K562 (cell line): ENCODE data around the gene ANKRD13D. TPM values are rescaled to one million over a fixed set of nuclear protein-coding genes. Genes with fewer than 3 reads are reported as not detected.

ENCODE experiments used
- EWSR1 ChIP-seq: fragments of 450-650 bp; IDR thresholded peaks from 2 replicates; pipeline ENCODE4 v1.6.1; 2018; ENCODE audit warnings: borderline replicate concordance, mild to moderate bottlenecking, low read depth, moderate library complexity; ENCODE audit not compliant: partially characterized antibody
- HNRNPK ChIP-seq: fragments of 200-400 bp; formaldehyde crosslinking; IDR thresholded peaks from one replicate; pipeline ENCODE4 v1.6.1; 2018; ENCODE audit warnings: mild to moderate bottlenecking, low read depth, low read length; ENCODE audit not compliant: poor library complexity, severe bottlenecking
- MAZ ChIP-seq, 2 experiments: fragments of 450-650 bp in 1 of 2; sonication (generic) in 1 of 2; formaldehyde crosslinking; IDR thresholded peaks in 1 of 2; conservative IDR thresholded peaks in 1 of 2; 2 replicates each; pipeline versions ENCODE4 v1.4.0 to v1.5.0; 2020; ENCODE audit warnings: mild to moderate bottlenecking in 1 of 2, missing genetic modification reagents in 1 of 2
- NEUROD1 ChIP-seq: fragments of 150-350 bp; IDR thresholded peaks from 2 replicates; pipeline ENCODE4 v1.6.1; 2014; ENCODE audit warnings: borderline replicate concordance, low read length, low read depth; ENCODE audit not compliant: partially characterized antibody
- RNF219 ChIP-seq: fragments of 250-450 bp; sonication (Bioruptor Pico); IDR thresholded peaks from 2 replicates; pipeline ENCODE4 v1.5.0; 2022; ENCODE audit warnings: mild to moderate bottlenecking
- SAP30 ChIP-seq: fragments of 200-600 bp; sonication (generic); IDR thresholded peaks from 2 replicates; pipeline ENCODE4 v1.6.1; 2012; ENCODE audit warnings: borderline replicate concordance, low read depth, mild to moderate bottlenecking, moderate library complexity, low read length, control low read depth, inconsistent platforms; ENCODE audit not compliant: insufficient read depth, poor library complexity, severe bottlenecking
- SREBF1 ChIP-seq: fragments of 150-350 bp; IDR thresholded peaks from 2 replicates; pipeline ENCODE4 v1.6.1; 2014; ENCODE audit warnings: antibody characterized with exemption, low read depth, low read length, borderline replicate concordance
- SRSF1 ChIP-seq: fragments of 200-400 bp; formaldehyde crosslinking; IDR thresholded peaks from 2 replicates; pipeline ENCODE4 v1.6.1; 2017; ENCODE audit warnings: mild to moderate bottlenecking, low read depth, low read length, moderate library complexity
- STAT6 ChIP-seq: sonication (generic); formaldehyde crosslinking; IDR thresholded peaks from 2 replicates; pipeline ENCODE4 v1.8.1; 2023; ENCODE audit warnings: mild to moderate bottlenecking, missing genetic modification reagents
- TCF3 ChIP-seq: sonication (generic); formaldehyde crosslinking; IDR thresholded peaks from 2 replicates; pipeline ENCODE4 v1.4.0; 2020; ENCODE audit warnings: mild to moderate bottlenecking, missing genetic modification reagents
- TCF7 ChIP-seq: sonication (generic); IDR thresholded peaks from 2 replicates; pipeline ENCODE4 v1.6.1; 2016; ENCODE audit warnings: antibody characterized with exemption, borderline replicate concordance
- ZNF263 ChIP-seq: sonication (generic); formaldehyde crosslinking; IDR thresholded peaks from 2 replicates; pipeline ENCODE4 v1.8.0; 2022; ENCODE audit warnings: mild to moderate bottlenecking, missing genetic modification reagents, borderline replicate concordance
- ZNF717 ChIP-seq: fragments of 250-450 bp; sonication (Bioruptor Pico); IDR thresholded peaks from 2 replicates; pipeline ENCODE4 v1.5.0; 2021
- polyA plus RNA-seq, 8 experiments: library from polyadenylated mRNA; depleted of rRNA in 4 of 8; stranded (reverse) in 5 of 8; unstranded in 3 of 8; fragments of >200 nt; fragmentation: Nextera tagmentation in 2 of 8; fragmentation: Illumina TruSeq in 1 of 8; extraction: Ambion mirVana in 2 of 8; extraction: Trizol in 1 of 8; gene quantifications; 2 replicates each; pipeline versions ENCODE4 v1.2.1 to v1.2.3, GENCODE V29; 2011 to 2014; ENCODE audit warnings: inconsistent platforms in 1 of 8, missing spikeins in 1 of 8
- total RNA-seq, 7 experiments: library from RNA; depleted of rRNA in 6 of 7; stranded (reverse); fragments of >200 nt in 6 of 7; fragmentation: Illumina TruSeq in 2 of 7; extraction: Trizol in 2 of 7; gene quantifications; 2 replicates each; pipeline versions ENCODE4 v1.2.1 to v1.2.3, GENCODE V29; 2011 to 2021; ENCODE audit warnings: low replicate concordance in 1 of 7
- TF ChIP-seq, protein P1 (sequence below): sonication (generic); formaldehyde crosslinking; IDR thresholded peaks from 2 replicates; pipeline ENCODE4 v1.8.1; 2023; ENCODE audit warnings: mild to moderate bottlenecking, missing genetic modification reagents
- TF ChIP-seq, protein P2 (sequence below): fragments of 250-450 bp; sonication (Bioruptor Pico); IDR thresholded peaks from 2 replicates; pipeline ENCODE4 v1.5.0; 2021; ENCODE audit warnings: mild to moderate bottlenecking, borderline replicate concordance
- TF ChIP-seq, protein P3 (sequence below): sonication (generic); IDR thresholded peaks from 2 replicates; pipeline ENCODE4 v1.6.1; 2016

Gene ANKRD13D
- total and polyA plus RNA-seq, 9 of the 15 experiments (the other 6 are each of a cell fraction or from before 2014, with no cell fraction given) = 0.94 to 40.9 (median 22.4) TPM

DNA sequence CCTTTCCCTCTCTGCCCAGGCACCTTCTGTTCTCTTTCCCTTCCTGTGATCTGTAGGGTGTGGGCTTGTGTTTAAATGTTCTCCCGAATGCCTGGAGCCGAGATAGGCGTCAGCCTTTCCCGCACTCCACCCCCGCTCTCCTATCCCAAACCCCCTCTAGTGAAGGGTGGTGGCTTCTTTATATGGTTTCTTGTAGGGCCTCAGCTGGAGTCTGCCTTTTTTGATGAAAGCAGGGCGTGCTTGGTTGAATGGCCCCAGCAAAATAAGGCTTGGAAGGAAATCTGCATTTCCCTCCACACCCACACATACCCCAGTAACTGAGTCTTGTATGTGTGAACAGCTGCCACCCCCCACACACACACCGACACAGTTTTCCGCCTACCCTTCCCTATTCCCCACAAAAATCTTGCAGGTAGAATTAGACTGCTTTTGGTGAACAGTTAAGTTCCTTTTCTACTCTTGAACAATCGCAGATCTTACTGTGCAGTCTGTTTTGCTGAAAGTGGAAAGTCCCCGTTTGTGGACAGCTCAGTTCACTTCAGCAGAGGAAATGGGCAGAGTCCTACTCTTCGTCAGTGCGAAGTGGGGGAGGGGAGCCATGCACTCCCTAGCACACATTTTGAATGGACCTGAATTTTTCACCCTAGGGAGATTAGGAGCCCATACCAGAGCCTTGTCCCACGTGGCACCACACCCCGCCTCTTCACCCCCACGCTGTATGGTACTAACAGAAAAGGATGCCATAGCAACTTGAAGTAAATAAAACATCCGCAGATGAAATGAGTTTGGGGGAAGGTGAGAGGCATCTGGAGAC, 48.3 kb upstream of the ANKRD13D start (continued):
- TF ChIP-seq SREBF1 (no peak), SAP30 (no peak), STAT6 (CRISPR knock-in tag) (no peak), ZNF717 (no peak), ZNF263 (CRISPR knock-in tag) (no peak), EWSR1 (no peak), TCF3 (no peak), SRSF1 (no peak), NEUROD1 (no peak), RNF219 (CRISPR knock-in tag) (no peak), MAZ (CRISPR knock-in tag; conservative IDR thresholded peaks at IDR 0.05 in 1 of 2, IDR thresholded peaks at IDR 0.05 in 1 of 2) (no peak), TCF7 (no peak), HNRNPK (no peak)
- TF ChIP-seq, protein P1, sequence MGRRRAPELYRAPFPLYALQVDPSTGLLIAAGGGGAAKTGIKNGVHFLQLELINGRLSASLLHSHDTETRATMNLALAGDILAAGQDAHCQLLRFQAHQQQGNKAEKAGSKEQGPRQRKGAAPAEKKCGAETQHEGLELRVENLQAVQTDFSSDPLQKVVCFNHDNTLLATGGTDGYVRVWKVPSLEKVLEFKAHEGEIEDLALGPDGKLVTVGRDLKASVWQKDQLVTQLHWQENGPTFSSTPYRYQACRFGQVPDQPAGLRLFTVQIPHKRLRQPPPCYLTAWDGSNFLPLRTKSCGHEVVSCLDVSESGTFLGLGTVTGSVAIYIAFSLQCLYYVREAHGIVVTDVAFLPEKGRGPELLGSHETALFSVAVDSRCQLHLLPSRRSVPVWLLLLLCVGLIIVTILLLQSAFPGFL (CRISPR knock-in tag) = no peak
- TF ChIP-seq, protein P2, sequence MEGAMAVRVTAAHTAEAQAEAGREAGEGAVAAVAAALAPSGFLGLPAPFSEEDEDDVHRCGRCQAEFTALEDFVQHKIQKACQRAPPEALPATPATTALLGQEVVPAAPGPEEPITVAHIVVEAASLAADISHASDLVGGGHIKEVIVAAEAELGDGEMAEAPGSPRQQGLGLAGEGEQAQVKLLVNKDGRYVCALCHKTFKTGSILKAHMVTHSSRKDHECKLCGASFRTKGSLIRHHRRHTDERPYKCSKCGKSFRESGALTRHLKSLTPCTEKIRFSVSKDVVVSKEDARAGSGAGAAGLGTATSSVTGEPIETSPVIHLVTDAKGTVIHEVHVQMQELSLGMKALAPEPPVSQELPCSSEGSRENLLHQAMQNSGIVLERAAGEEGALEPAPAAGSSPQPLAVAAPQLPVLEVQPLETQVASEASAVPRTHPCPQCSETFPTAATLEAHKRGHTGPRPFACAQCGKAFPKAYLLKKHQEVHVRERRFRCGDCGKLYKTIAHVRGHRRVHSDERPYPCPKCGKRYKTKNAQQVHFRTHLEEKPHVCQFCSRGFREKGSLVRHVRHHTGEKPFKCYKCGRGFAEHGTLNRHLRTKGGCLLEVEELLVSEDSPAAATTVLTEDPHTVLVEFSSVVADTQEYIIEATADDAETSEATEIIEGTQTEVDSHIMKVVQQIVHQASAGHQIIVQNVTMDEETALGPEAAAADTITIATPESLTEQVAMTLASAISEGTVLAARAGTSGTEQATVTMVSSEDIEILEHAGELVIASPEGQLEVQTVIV (CRISPR knock-in tag) = no peak
- TF ChIP-seq, protein P3, sequence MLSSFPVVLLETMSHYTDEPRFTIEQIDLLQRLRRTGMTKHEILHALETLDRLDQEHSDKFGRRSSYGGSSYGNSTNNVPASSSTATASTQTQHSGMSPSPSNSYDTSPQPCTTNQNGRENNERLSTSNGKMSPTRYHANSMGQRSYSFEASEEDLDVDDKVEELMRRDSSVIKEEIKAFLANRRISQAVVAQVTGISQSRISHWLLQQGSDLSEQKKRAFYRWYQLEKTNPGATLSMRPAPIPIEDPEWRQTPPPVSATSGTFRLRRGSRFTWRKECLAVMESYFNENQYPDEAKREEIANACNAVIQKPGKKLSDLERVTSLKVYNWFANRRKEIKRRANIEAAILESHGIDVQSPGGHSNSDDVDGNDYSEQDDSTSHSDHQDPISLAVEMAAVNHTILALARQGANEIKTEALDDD = no peak
